ENCODE measurements around the gene PSIP1.
"Not testable (repeated sequence)": the region's sequence is repeated elsewhere in the genome, so short reads cannot be mapped to it uniquely, and the experiment has no call there.

The PSIP1 gene

GRCh38 chr9:15430920-15431844, 79.6 kb downstream of the PSIP1 start:
- no peak for DNase-seq

DNA sequence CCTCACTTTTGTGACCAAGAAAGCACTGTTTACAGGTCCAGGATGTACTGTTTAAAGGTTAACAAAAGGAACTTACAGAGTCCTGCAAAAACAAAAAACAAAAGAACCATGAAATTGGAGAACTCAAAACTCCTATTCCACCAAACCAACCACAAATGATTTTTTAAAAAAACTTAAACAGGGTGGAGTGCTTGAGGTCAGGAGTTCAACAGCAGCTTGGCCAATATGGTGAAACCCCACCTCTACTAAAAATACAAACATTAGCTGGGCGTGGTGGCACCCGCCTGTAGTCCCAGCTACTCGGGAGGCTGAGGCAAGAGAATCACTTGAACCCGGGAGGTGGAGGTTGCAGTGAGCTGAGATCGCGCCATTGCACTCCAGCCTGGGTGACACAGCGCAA, 83.1 kb downstream of the PSIP1 start:
- DNase-seq = not testable (repeated sequence)

GRCh38 chr9:15426019-15426418, 84.8 kb downstream of the PSIP1 start:
- DNase-seq = no peak

DNA sequence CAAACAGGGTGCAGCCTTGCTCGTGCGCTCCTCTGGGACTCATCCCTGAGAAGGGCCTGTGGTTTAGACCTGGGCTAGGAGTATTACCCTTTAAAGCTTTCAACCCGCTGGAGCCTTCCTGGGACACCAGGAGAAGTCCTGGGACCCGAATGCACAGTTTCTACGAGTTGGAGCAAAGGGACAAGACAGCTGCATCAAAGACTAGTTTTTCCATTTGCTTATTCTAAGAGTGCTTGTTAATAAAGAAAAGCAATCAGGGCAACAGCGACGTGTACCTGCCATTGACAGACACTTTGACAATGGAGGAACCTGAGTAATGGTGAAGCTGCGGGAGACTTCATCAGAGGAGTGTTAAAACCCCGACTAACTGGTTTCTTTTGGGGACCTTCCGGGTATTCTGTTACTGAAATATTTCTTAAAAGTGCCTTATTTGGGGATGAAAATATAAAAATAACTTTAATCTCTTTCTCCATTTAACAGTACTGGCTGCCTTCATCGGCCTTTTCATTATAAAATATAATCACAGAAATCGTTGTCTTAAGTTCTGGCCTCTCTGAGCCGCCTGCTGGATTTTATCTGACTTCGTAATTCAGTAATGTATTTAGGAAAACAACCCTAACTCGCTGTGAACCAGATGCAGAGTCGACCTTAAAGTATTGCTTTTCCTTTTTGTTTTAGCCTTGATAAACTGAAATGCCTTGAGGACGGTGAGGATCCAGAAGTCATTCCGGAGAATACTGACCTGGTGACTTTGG, 87.4 kb downstream of the PSIP1 start:
- DNase-seq = no peak

- DNase-seq = peak; percentile 89 to 90
These were observed 88.2 kb downstream of the PSIP1 start, which contains the start of gene SNAPC3 for GRCh38 chr9:15422372-15423230. Gene SNAPC3, plus strand, starts transcription at chr9:15422876. Its CDS starts 4 bp downstream, at chr9:15422880.

- DNase-seq = no peak
These were observed 88.8 kb downstream of the PSIP1 start for GRCh38 chr9:15421990-15422371.

- DNase-seq = no peak
These were observed 89.2 kb downstream of the PSIP1 start for GRCh38 chr9:15421532-15421931.

DNA sequence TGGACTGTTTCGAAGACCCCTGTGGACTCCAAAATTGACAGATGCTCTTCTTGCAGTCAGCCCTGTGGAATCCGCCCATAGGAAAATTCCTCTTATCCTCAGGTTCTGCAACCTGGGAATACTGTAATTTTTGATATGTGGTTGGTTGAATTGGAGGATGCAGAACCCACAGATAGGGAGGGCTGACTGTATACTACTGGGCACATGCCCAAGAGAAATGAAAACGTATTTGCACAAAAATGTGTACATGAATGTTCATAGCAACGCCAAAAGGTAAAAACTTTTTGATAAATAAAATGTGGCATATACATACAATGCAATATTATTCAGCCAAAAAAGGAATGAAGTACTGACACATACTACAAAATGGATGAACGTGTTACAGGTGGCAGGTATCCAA, 90.0 kb downstream of the PSIP1 start:
- DNase-seq = no peak

DNA sequence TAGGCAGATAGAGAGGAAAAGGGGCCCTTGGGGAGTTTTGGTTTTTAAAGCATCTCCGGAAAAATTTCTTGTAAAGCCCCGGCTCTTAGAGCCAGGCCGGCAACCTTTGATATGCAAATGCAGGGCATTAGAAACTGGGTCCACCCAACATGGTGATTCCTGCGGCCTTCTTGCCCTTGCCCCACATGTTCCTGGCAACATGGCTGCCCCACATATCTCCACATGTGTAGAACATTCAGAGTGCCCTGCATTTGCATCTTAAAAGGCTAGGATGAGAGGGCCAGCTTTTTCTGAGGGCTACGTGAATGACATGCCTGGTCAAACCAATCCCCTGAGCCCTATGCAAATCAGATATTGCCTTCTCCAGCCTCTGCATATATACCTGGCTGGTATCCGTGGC, 93.1 kb downstream of the PSIP1 start:
- no peak for DNase-seq

GRCh38 chr9:15416880-15417279, 93.9 kb downstream of the PSIP1 start:
- DNase-seq = peak; percentile 14 to 40

Data from activated CD4-positive, alpha-beta T cell treated with anti-CD3 and anti-CD28 coated beads for 4 hours (primary cell).